A673 (cell line): ENCODE data around the gene ETFB. TPM values are rescaled to one million over a fixed set of nuclear protein-coding genes. Genes with fewer than 3 reads are reported as not detected.

ENCODE experiments used
- BruUV-seq: library from RNA; stranded (reverse); fragments of 400-500 nt; replicated peaks from 2 replicates; lab custom pipeline; 2021; lab: Mats Ljungman, UMichigan
- CTCF ChIA-PET: fragments of 300-600 bp; sonication (Branson Sonifier 250); formaldehyde crosslinking; loops from one replicate; lab custom pipeline; 2022; ENCODE audit warnings: antibody characterized with exemption; lab: Charles Lee
- POLR2A ChIA-PET: fragments of 300-600 bp; sonication (Branson Sonifier 250); formaldehyde crosslinking; loops from one replicate; lab custom pipeline; 2022; ENCODE audit warnings: antibody characterized with exemption; ENCODE audit not compliant: low non-redundant PET; lab: Charles Lee
- DNase-seq: peaks from one replicate; pipeline ENCODE4 v3.0.0-alpha.2; 2015; ENCODE audit warnings: low spot score
- H3K27ac ChIP-seq: fragments of 200-600 bp; sonication (generic); 2 replicates; pipeline ENCODE4 v1.5.1; 2016; ENCODE audit warnings: mixed run types, low read depth, mild to moderate bottlenecking, mixed read lengths, antibody characterized with exemption, low read length; ENCODE audit not compliant: poor library complexity, severe bottlenecking
- H3K27me3 ChIP-seq: fragments of 200-600 bp; sonication (generic); replicated peaks from 2 replicates; pipeline ENCODE4 v1.6.1; 2017; ENCODE audit warnings: mixed run types, low read depth, mild to moderate bottlenecking, mixed read lengths, antibody characterized with exemption, low read length; ENCODE audit not compliant: insufficient read depth, poor library complexity
- H3K36me3 ChIP-seq: fragments of 200-600 bp; sonication (generic); 2 replicates; pipeline ENCODE4 v1.6.1; 2016; ENCODE audit warnings: mixed run types, mild to moderate bottlenecking, mixed read lengths, antibody characterized with exemption, low read length; ENCODE audit not compliant: insufficient read depth, poor library complexity, severe bottlenecking
- H3K4me1 ChIP-seq: fragments of 200-600 bp; sonication (generic); 2 replicates; pipeline ENCODE4 v1.6.1; 2017; ENCODE audit warnings: mixed run types, mild to moderate bottlenecking, mixed read lengths, antibody characterized with exemption, low read length; ENCODE audit not compliant: insufficient read depth, poor library complexity, severe bottlenecking
- H3K4me3 ChIP-seq: fragments of 200-600 bp; sonication (generic); 2 replicates; pipeline ENCODE4 v1.5.1; 2016; ENCODE audit warnings: low read depth, mixed run types, mild to moderate bottlenecking, mixed read lengths, low read length; ENCODE audit not compliant: poor library complexity, severe bottlenecking
- H3K9me3 ChIP-seq: fragments of 200-600 bp; sonication (generic); 2 replicates; pipeline ENCODE4 v1.6.1; 2016; ENCODE audit warnings: mixed run types, low read depth, mild to moderate bottlenecking, mixed read lengths, antibody characterized with exemption, low read length; ENCODE audit not compliant: poor library complexity, severe bottlenecking
- EZH2 ChIP-seq: fragments of 200-600 bp; sonication (generic); IDR thresholded peaks from 2 replicates; pipeline ENCODE4 v1.6.1; 2017; ENCODE audit warnings: borderline replicate concordance, low read depth, mild to moderate bottlenecking, mixed read lengths, antibody characterized with exemption, low read length; ENCODE audit not compliant: poor library complexity, severe bottlenecking
- intact Hi-C: fragments of 100-400 bp; cut with micrococcal nuclease; formaldehyde crosslinking; loops from one replicate; pipeline ENCODE4 v1.10.0; 2022; ENCODE audit not compliant: unreplicated experiment
- total RNA-seq: library from RNA; stranded (reverse); gene quantifications from 2 replicates; pipeline ENCODE4 v1.2.3, GENCODE V29; 2021
- TF ChIP-seq, protein P1 (sequence below): fragments of 300-800, 200-600 bp; sonication (generic); conservative IDR thresholded peaks from 2 replicates; pipeline ENCODE4 v1.5.1; 2017; ENCODE audit warnings: low read depth, mild to moderate bottlenecking, antibody characterized with exemption, low read length, moderate library complexity, mixed read lengths

ETFB gene
- total RNA-seq, 1 experiment from 2014 or later: 52.6 TPM

DNA sequence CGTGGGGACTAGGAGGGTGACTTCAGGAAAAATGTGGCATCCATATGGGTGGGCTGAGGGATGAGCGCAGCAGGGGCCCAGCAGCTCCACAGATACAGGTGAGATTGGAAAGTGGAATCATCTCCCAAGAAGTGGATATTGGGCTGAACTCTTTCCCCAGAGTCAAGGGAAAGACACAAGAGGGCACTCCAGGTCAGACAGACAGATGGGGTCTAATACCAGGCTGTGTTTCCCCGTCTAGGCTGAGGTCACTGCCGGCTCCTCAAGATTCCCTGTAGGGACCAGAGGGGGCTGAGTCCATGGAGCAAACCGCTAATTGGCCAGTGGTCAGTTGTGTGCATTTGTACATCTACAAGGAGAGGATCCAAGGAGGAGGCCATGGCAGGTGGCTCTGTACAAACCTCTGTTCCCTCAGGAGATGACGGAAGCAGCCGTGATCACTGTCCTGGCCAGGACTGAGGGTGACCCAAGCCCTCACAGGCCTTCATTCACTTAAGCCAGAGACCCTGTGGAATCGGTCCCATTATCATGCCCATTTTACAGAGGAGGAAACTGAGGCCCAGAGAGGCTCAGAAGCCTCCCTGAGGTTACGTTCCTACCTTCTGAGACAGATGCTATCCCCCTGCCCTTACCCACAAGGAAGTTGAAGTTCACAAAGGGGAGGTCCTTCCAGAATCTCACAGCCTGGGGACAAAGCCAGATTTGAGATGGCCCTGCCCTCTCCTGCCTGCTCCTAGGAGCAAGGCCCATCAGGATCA is 69.7 kb downstream of the ETFB start:
- Histone ChIP-seq H3K4me3 (no peak overlapping the region), H3K27me3 (no peaks in the 10 kb centered on the region), H3K9me3 (no peaks in the 10 kb centered on the region), H3K4me1 (no peaks in the 10 kb centered on the region), H3K27ac (no peak overlapping the region), H3K36me3 (no peaks in the 10 kb centered on the region)
- ChIA-PET POLR2A (interaction anchor here (0.6 kb wide), 1 partner anchor 373 kb away, joined by 9 read pairs; no protein-coding TSS in a partner anchor), CTCF (no interaction called here)
- BruUV-seq: no TSS peak
- TF ChIP-seq, protein P1, sequence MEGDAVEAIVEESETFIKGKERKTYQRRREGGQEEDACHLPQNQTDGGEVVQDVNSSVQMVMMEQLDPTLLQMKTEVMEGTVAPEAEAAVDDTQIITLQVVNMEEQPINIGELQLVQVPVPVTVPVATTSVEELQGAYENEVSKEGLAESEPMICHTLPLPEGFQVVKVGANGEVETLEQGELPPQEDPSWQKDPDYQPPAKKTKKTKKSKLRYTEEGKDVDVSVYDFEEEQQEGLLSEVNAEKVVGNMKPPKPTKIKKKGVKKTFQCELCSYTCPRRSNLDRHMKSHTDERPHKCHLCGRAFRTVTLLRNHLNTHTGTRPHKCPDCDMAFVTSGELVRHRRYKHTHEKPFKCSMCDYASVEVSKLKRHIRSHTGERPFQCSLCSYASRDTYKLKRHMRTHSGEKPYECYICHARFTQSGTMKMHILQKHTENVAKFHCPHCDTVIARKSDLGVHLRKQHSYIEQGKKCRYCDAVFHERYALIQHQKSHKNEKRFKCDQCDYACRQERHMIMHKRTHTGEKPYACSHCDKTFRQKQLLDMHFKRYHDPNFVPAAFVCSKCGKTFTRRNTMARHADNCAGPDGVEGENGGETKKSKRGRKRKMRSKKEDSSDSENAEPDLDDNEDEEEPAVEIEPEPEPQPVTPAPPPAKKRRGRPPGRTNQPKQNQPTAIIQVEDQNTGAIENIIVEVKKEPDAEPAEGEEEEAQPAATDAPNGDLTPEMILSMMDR: no peak
- no peak for TF ChIP-seq EZH2
- DNase-seq: no peak
- intact Hi-C loops: no loop called here

DNA sequence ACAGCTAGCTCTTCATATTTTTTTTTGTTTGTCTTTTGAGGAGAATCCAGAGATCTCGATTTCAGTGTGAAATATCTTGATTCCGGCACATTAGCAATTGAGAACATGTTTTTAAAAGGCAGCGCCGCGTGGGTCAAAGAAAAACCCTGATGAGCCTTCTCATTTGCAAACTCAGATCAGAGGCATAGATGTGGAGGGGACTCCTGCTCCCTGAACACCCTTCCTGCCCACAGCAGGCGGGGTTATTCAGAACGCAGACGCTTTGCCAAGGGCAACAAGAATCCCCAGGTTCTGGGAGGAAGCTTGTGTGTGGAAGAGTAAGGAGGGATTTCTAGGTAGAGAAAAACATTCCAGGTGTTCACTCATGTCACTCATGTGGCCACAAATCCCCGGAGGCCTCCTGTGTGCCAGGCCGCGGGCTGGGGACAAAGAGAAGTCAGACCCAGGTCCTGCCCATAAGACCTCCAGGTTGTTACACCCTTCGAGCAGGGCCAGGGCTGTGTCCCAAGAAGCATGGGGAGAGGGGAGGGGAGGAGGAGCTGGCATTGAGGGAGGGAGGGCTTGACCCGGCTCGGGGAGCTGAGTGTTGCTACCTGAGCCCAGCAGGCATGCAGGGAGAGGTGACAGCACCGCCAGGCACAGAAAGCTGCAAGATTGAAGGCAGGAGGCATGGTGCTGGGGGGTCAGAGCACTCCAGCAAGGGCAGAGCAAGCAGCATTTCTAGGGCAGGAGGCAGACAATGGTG is 70.6 kb downstream of the ETFB start:
- H3K27ac ChIP-seq: no peak overlapping the region
- H3K9me3 ChIP-seq: no peaks in the 10 kb centered on the region
- no peaks in the 10 kb centered on the region for H3K27me3 ChIP-seq
- no peak for DNase-seq
- no TSS peak for BruUV-seq
- TF ChIP-seq, protein P1: no peak
- no peak for TF ChIP-seq EZH2
- intact Hi-C loops: no loop called here
- H3K4me1 ChIP-seq: no peaks in the 10 kb centered on the region
- H3K4me3 ChIP-seq: no peak overlapping the region
- no peaks in the 10 kb centered on the region for H3K36me3 ChIP-seq
- ChIA-PET CTCF (no interaction called here), POLR2A (no interaction called here)

Other genes with a start within 250 kb of the ETFB start
- not detected in 2 replicates for gene SIGLEC9, start 241.5 kb downstream of the ETFB start, total RNA-seq
- gene SIGLEC7, start 224.1 kb downstream of the ETFB start, total RNA-seq: not detected in 2 replicates
- not detected in 2 replicates for gene CD33, start 141.3 kb downstream of the ETFB start, total RNA-seq
- not detected in 2 replicates for gene SIGLECL1, start 115.3 kb downstream of the ETFB start, total RNA-seq
- gene IGLON5, start 54.7 kb downstream of the ETFB start, total RNA-seq: 0.39 and 0.94 TPM in 2 replicates
- gene VSIG10L, start 24.2 kb downstream of the ETFB start, total RNA-seq: 0.69 and 0.94 TPM in 2 replicates
- not detected in 2 replicates for gene CLDND2, start 2.6 kb upstream of the ETFB start, total RNA-seq
- gene NKG7, start 6.3 kb upstream of the ETFB start, total RNA-seq: not detected in 2 replicates
- gene LIM2, start 21.6 kb upstream of the ETFB start, total RNA-seq: not detected in 2 replicates
- not detected in 2 replicates for gene C19orf84, start 24.2 kb upstream of the ETFB start, total RNA-seq
- gene SIGLEC10, start 51.3 kb upstream of the ETFB start, total RNA-seq: not detected in 2 replicates
- not detected in 2 replicates for gene SIGLEC8, start 92.1 kb upstream of the ETFB start, total RNA-seq
- gene CEACAM18, start 112.2 kb upstream of the ETFB start, total RNA-seq: not detected in 2 replicates
- not detected in 2 replicates for gene SIGLEC12, start 135.4 kb upstream of the ETFB start, total RNA-seq
- not detected in 2 replicates for gene SIGLEC6, start 165.3 kb upstream of the ETFB start, total RNA-seq
- gene ZNF175, start 204.9 kb upstream of the ETFB start, total RNA-seq: 10.4 and 15.1 TPM in 2 replicates